GM13976 (cell line): Measurements from ENCODE around the gene KLHL5.
A peak's percentile ranks its signal among the peaks of the same experiment; 100 is the strongest.
"Not testable (repeated sequence)": the region's sequence is repeated elsewhere in the genome, so short reads cannot be mapped to it uniquely, and the experiment has no call there.

Source experiments
- DNase-seq: peaks from one replicate; pipeline ENCODE4 v3.0.0; 2012; ENCODE audit warnings: low spot score
- in situ Hi-C: fragments of 300-500 bp; cut with MboI; formaldehyde crosslinking; loops from one replicate; pipeline ENCODE4 v1.12.0; 2022; ENCODE audit warnings: low sequenced_read_pairs, mixed read lengths, inconsistent platforms; ENCODE audit not compliant: unreplicated experiment
- TF ChIP-seq, protein P1 (sequence below): IDR thresholded peaks from 2 replicates; pipeline ENCODE4 v1.5.1; 2012; ENCODE audit warnings: borderline replicate concordance, mild to moderate bottlenecking; ENCODE audit not compliant: insufficient read depth; ENCODE audit errors: extremely low read depth, missing control alignments, control extremely low read depth

Gene KLHL5

DNA sequence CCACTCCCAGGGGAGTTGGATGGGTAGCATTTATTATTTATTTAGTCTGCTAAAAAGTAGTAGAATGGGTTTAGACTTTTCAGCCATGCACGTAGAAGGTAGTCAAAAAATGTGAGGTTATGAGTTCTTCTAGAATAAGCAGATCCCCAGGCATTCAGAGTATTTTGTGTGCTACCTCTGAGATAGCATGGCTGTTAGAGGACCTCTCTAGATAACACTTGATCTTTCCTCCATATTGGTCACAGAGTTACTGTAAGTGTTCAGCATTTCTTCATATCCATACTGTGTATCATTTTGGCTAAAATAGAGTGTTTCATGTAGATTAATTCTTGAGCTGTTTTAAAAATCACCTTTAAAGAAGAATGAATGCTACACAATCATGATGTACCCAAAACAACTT is 58.4 kb downstream of the KLHL5 start:
- TF ChIP-seq, protein P1, sequence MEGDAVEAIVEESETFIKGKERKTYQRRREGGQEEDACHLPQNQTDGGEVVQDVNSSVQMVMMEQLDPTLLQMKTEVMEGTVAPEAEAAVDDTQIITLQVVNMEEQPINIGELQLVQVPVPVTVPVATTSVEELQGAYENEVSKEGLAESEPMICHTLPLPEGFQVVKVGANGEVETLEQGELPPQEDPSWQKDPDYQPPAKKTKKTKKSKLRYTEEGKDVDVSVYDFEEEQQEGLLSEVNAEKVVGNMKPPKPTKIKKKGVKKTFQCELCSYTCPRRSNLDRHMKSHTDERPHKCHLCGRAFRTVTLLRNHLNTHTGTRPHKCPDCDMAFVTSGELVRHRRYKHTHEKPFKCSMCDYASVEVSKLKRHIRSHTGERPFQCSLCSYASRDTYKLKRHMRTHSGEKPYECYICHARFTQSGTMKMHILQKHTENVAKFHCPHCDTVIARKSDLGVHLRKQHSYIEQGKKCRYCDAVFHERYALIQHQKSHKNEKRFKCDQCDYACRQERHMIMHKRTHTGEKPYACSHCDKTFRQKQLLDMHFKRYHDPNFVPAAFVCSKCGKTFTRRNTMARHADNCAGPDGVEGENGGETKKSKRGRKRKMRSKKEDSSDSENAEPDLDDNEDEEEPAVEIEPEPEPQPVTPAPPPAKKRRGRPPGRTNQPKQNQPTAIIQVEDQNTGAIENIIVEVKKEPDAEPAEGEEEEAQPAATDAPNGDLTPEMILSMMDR = no peak

DNA sequence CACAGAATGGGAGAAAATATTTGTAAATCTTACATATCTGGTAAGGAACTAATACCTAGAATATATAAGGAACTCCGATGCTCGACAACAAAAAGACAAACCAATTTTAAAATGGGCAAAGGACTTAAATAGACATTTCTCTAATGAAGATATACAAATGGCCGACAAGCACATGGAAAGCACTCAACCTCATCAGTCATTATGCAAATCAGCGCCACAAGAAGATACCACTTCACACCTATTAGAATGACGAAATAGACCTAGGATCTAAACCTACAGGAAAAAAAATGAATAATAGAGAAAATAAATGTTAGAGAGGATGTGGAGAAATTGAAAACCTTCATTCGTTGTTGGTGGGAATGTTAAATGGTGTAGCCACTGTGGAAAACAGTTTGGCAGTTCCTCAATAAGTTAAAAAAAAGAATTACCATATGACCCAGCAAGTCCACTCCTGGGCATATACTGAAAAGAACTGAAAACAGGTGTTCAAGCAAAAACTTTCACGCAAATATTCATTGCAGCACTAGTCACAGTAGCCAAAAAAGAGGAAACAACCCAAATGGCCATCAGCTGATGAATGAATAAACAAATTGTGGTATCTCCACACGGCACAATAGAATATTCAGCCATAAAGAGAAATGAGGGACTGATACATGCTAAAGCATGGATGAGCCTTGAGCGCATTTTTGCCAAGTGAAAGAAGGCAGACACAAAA is 63.0 kb downstream of the KLHL5 start:
- TF ChIP-seq, protein P1 = no peak
- no peak for DNase-seq
- in situ Hi-C loops = no loop called here

More for the DNA sequence above, 58.4 kb downstream of the KLHL5 start:
- no peak for DNase-seq
- in situ Hi-C loops = no loop called here

DNA sequence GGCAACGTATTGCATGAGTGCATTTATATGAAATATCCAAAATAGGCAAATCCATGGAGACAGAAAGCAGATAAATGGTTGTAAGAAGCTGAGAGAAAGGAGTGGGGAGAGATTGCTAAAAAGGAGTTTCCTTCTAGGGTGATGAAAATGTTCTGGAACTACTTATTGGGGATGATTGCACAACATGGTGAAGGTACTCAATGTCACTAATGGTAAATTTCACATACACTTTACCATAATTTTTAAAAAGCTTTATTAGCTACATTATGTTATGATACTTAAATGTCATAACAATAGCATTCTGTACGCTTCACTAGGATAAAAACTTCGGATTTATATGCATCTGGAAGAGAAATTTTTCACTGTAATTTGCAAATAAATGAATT is 63.6 kb downstream of the KLHL5 start:
- DNase-seq = no peak
- in situ Hi-C loops = no loop called here
- TF ChIP-seq, protein P1 = no peak

DNA sequence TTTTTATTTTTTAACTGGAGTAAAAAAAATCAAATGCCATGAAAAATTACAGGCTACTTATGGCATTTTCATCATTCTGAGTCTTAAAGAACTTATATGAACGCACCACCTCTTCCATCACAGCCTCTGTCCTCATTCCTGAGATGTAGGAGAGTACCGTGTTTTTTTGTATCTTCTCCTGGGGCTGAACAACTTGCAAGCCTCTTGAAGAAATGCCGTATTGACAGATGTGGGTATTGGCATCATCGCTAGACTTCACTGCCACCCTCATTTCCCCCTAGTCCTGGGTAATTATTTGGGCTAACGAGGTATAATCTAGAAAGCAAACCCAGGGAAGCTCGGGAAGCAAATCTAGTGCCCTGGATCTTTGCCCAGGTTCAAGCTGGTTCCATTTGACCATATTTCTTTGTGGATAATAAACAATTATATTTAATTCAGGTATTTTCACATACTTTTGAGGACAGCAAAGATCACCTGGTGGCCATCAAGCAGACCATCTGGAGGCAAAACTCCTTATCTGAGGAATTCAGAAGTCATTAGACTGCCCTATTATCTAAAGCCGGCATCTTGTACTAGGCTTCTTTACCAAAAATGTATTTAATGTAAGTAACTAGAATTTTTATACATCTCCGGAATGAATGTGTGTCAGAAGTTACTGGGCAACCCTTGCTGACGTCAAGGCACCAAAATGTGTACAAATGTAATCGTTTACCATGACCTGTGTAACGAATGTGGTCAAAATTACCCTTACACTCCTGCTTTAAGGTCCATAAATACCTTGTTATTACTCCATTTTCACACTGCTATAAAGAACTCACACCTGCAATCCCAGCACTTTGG is 64.4 kb downstream of the KLHL5 start:
- TF ChIP-seq, protein P1 = no peak
- DNase-seq = no peak
- in situ Hi-C loops = no loop called here

DNA sequence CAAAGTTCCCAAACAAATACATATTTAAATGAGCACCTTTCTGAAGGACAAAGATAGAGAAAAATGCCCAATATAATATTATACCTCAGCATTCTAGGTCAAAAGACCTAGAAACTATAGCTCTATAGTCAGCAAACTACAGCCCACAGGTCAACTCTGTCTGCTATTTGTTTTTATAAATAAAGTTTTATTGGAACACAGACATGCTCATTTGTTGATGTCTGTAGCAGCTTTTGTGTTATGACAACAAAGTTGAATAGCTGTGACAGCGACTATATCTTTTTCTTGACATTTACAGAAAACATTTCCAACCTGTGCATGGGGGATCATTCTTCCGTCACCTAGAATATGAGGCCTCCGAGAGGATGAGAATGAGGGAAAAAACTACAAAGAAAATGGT is 71.6 kb downstream of the KLHL5 start:
- in situ Hi-C loops = loop anchor here (5.0 to 10.0 kb wide), 2 partner anchors 231 to 379 kb away; no protein-coding TSS in a partner anchor
- TF ChIP-seq, protein P1 = no peak

DNA sequence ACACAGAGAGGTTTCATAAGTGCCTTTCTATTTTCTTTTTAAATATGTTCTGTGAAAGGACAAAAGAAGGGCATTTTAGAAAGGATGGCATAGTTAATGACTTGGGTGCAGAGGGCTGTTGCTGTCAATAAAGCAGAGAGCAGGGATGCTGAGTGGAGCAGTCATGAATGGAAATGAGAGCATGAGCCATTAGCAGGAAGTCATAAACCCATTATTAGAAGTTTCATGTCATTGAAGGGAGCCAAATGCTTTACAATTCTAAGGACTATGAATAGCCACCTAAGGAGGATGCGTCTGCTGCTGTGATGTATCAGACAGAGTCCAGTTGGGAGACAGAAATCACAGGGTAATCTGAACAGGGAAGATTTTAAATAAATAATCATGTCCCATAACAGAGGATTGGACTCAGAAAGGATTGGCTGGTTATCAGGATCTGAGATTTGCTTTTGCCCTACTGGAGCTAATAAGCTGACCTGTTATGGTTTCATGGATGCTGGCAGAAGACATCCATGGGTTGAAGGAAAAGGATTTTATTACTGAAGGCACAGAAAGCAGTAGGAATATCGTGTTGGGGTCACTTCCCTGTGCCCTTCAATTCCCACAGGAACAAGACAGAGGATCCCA is 72.8 kb downstream of the KLHL5 start:
- in situ Hi-C loops = loop anchor here (5.0 to 10.0 kb wide), 2 partner anchors 232 to 380 kb away; no protein-coding TSS in a partner anchor
- peak; percentile 18 for DNase-seq

More for the DNA sequence above, 71.6 kb downstream of the KLHL5 start:
- DNase-seq = no peak

DNA sequence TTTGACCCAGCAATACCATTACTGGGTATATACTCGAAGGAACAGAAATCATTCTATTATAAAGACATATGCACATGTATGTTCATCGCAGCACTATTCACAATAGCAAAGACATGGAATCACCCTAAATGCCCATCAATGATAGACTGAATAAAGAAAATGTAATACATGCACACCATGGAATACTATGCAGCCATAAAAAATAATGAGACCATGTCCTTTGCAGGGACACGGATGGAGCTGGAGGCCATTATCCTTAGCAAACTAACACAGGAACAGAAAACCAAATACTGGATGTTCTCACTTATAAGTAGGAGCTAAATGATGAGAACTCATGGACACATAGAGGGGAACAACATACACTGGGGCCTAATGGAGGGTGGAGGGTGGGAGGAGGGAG is 76.2 kb downstream of the KLHL5 start:
- DNase-seq = not testable (repeated sequence)
- in situ Hi-C loops = loop anchor here (10.0 kb wide), 1 partner anchor 383 kb away; no protein-coding TSS in a partner anchor

More for the DNA sequence above, 72.8 kb downstream of the KLHL5 start:
- TF ChIP-seq, protein P1 = no peak
